HG02884 (cell line): ENCODE results near the gene INTS1.

Experiments used
- ATAC-seq: cut with Tn5 transposase; IDR thresholded peaks from one replicate; pipeline ENCODE4 v1.9.1; 2021; ENCODE audit warnings: mild to moderate bottlenecking, moderate library complexity; ENCODE audit not compliant: unreplicated experiment

INTS1 gene

DNA sequence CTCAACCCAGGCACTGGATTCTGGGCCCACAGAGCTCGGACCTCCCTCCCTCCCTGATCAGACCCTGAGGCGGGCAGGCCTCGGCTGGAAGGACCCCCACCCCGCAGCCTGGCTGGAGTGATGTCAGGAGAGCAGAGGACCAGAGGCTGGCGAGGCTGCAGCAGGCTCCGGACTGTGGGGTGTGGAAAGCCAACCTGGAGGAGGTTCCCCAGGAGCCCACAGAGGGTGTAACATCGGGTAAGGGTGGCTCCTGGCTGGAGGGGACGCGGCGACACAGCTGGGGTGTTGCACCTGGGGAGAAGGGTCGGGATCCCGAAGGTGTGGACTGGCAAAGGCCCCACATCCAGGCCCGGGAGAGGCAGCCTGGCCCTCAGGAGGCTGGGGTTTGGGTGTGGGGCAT is 36.0 kb downstream of the INTS1 start:
- ATAC-seq = no peak

DNA sequence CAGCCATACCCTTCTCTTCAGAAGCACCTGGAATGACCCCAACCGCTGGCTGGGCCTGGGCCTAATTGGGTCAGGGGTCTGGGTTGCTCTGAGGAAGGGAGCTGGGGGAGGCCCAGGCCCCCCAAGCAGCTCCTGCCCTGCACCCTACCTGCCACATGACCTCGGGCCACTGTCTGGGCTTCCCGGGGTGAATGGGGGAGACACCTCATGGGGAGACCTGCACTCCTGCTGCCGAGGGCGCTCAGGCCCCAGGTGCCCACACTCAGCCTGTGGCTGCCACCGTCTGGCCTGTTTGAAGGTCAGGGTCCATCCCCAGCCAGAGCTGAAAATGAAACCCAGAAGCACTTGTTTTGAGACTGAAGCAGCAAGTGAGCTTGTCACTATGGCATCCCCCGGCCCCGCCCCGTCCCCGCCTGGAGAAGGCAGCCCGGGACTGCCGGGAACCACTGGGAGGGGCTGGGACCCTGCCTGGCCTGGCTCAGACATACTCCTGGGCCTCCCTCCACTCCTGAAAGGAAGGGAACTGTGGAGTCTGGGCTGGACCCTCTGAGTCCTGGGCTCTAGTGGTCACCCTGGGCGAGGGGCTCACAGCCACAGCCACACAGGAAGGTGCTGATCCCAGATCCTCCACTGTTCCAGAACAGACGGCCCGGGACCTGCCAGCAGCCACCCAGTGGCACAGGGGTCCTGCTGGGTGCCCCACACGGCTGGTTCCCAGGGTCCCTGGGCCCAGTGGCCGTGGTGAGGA is 37.5 kb downstream of the INTS1 start:
- no peak for ATAC-seq

DNA sequence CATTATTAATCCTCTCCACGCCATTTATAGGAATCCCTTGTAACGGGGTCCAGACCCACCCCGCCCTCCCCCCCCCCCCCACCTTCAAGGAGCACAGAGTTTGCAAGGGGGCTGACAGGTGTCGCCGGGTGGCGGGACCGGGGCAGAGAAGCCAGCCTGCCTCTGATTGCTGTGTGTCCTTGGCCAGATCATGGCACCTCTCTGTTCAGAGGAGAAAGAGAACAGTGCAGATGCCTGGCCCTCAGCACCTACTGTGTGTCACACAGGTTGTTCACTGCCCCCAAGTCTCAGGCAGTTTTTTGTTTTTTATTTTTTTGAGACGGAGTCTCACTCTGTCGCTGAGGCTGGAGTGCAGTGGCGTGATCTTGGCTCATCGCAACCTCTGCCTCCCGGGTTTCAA is 39.5 kb downstream of the INTS1 start:
- ATAC-seq = no peak

DNA sequence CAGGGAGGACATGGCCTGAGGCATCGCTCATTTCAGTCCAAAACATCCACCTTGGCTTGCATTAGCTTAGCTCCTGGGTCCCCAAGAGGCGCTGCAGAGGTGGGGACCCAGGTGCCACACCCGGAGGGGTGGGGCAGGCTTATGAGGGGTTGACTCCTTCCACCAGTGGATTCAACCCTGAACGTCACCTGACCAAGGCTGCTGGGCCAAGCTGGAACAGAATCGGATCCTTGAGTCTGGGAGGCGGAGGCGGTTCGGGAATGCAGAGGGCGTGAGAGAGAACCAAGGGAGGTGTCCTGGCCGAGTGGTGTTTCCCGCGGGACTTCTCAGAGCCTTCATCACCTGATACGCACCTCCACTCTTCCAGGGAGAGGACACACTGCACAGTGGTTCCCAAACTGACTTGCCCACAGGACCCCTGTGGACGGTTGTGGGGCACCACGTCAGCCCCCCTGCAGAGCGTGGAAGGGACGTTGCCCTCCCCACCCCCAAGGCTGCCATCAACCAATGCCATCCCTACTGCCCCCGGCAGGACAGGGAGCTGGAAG is 40.4 kb downstream of the INTS1 start:
- ATAC-seq = no peak

DNA sequence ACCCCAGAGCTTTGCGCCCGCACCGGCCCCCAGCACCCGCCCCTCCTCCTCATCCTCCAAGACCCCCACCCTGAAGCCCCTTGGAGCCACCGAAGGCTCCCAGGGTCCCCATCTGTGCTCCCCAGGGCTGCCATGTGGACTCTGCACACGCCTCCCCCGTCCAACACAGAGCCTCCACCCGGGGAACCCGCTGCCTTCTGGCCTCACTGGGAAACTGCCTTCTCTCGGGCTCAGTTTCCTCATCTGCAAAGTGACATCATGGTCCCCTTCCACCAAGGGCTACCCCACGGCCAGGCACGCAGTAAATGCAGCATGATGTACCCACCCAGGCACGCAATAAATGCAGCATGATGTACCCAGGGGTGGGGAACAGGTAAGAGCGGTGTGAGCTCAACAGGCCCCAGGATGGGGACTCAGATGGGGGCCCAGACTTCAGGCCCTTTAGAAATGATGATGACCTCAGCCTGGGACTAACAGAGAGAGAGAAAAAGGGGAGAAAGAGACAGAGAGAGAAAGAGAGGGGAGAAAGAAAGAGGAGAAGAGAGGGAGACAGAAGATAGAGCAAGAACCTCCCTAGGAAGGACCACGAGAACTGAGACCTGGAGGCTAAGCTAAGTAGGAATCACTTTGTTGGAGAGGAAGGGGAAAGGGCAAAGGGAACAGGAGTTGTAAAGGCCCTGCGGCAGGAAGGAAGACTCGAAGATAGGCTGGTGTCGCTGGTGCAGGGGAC is 42.4 kb downstream of the INTS1 start:
- ATAC-seq = no peak

DNA sequence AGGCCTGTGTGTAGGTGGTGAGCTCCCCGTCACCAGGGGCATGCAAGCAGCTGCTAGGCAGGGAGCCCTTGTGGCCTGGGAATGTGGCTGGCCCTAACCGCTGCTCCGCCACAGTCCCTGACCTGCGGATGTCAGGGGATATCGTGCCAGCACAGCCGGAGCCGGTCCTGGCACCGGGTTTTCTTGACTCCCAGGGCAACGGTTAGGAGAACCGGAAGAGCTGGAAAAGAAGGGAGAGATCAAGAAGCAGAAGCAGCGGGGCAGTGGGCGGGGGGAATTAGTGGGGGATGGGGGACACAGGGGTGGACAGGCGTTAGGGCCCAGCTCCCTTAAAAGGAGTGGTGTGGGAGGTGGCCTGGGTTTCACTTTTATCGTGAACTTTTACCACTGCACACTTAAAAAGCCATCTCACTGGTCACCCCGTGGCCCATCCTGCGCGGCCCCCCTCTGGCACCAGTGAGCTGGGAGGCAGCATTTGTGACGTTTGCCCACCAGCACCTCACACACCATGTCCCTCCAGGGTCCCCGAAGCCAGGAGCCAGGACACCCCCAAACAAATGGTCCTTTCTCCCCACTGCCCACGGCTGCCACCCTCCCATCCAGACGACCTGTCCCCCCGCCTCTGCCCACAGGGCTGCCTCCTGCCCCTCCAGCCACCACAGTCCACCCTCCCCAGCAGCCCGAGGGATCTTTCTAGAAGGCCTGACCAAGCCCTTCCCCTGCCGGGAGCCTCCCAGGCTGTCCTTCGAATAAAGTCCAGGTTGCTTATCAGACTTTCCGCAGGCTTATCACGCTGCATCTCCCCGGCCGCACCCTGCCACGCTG is 43.2 kb downstream of the INTS1 start:
- no peak for ATAC-seq

DNA sequence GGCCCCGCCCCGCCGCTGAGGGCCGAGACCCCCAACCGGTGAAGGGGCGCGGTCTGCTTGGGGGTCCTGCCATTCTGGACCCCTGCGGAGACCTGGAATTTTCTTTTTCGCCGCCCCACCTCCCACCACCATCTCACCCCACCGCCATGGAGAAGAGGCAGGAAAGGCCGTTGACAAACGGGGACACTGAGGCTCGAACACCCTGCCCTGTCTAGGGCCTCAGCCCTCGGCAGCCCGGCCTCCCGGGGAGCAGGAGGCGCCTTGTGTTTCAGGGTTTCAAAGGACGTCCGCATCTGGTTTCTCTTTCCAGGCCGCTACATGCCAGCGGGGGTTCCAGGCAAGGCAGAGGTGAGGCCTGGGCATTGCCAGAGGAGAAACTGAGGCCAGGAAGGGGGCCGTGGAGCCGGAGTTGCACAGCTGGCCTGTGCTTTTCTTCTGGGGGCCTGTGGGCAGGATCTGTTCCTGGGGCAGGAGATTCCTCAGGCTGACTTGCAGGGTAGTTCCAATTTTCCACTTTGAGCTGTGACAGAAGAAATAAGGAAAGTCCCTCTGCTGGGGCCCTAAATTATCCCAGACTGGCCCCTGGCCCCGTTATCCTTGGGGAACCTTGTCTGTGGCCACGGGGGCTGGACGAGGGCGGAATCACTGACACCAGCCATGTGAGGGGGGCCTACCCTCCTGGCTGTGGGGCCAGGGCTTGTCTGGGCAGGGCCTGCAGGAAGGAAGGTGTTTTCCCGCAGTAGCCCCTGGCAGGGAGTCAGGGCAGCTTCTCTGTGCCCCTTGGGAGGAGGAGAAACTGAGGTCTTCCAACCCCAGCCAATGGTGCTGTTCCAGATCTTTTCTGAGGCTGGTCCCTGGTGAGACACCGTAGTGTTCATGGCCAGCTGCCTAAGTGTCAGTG is 44.0 kb downstream of the INTS1 start:
- no peak for ATAC-seq

DNA sequence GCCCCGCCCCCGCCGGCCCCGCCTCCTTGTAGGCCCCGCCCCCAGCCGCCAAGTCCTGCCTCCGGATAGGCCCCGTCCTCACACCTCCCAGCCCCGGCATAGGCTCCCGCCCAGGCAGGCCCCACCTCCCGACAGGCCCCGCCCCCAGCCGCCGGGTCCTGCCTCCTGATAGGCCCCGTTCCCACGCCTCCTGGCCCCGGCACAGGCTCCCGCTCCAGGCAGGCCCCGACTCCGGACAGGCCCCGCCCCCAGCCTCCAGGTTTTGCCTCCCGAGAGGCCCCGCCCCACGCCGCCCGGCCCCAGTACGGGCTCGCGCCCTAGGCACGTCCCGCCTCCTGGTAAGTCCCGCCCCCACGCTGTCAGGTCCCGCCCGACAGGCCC is 44.7 kb downstream of the INTS1 start:
- ATAC-seq = peak; percentile 90

DNA sequence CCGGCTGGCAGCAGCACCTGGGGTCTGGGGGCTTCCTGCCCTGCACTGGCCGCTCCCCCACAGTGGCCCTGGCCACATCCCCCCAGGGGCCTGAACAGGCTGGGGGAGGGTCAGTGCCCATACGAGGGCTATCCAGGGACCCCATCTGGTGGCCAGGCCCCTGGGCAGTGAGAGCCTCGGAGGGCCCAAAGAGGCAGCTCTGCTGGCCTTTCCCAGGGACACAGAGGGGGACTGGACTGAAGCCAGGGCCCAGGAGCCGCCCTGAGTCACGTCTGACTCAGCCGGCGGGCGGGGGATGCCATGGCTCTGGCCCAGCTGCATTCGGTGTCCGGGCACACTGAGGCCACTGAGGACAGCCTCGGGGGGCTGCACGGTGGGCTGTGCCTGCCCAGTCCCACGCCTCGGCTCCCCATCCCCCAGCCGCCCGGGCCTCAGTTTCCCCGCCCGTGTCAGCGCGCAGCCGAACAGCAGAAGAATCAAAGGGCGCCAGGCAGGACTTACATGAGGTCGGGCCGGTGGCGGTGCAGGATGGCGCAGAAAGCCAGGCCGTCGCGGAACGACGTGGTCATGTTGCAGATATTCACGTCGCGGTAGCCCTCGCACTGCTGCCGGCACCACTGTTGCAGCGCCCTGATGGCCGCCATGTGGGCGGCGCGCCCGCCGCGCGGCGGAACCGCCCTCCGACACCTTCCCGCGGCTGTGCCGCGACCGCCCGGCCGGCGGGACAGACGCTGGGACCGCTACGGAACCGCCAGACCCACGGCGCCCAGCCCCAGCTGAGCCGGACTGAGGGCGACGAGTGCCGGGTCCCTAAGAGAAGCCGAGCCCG is 45.3 kb downstream of the INTS1 start, which contains the start of gene MICALL2:
Gene MICALL2 (minus strand): TSS at position 788 of the 829 bp plus-strand sequence. CDS start 144 bp downstream, at position 644.
- peak; percentile 9 for ATAC-seq

DNA sequence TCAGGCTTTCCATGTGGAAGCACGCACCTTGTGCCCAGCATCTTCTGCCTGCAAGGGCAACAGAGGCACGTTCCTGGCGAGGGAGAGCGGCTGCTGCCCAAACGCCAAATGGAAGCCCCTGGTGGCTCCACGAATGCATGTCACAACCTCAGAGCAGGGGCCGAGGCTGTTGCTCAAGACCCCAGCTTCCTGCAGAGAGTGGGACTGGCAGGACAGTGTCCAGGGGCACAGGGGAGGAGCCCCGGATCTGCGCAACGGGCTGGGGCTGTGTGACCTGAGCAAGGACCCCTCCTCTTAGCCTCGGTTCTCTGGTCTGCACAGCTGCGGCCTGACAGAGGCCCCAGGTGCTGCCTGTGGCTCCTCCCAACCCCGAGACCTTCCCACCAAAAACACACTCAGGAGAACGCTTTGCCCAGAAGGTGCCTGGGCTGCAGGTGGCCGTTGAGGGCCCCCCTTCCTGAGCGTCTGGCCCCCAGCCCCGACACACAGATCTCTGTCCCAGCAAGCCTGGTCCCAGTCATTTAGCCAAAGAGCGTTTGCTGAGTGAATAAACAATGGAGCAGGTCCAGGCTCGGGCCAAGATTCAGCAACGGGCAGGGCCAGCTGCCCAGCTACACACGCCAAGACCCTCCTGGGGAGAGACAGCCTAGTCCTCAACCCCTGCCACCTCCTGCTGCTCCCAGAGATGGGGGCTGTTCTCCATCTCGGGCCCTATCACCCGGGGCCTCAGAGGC is 46.1 kb downstream of the INTS1 start:
- ATAC-seq = no peak

DNA sequence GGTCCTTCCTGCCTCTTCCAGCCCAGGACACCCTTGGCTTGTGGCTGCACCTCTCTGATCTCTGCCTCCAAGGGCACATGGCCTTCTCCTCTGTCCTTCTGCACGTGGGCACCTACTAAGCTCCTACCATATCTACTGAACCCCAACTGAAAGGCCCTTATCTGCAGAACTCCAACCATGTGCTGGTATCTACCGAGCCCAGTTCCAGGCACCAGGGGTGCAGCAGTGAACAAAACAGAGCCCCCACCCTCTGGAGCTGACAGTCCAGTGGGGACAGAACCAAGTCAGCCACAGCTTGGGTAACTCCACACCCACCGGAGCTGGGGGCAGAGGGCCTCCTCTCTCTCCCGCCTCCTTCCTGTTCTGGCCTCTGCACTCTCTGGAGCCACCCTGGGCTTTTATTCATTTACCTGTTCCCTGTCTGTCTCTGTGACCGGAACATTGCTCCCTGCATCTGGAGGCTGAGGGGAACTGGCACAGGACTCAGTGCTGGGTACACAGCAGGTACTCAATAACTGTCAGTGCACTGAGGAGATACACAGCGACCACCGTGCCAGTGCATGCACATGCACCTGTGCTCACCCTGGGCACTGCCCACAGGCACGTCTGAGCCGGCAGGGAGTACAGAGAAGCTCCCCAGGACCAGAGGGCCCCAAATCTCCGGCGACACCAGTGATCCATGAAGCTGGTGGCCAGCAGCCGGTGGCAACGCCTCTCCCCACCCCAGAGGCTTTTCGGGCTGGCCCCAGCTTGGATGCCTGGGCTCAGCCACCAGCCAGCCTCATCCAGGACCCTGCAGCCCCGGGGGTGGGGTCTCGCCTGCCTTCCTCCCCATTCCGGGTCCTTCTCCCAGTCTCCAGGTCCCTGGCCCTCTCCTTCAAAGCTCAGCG is 46.9 kb downstream of the INTS1 start:
- ATAC-seq = no peak

DNA sequence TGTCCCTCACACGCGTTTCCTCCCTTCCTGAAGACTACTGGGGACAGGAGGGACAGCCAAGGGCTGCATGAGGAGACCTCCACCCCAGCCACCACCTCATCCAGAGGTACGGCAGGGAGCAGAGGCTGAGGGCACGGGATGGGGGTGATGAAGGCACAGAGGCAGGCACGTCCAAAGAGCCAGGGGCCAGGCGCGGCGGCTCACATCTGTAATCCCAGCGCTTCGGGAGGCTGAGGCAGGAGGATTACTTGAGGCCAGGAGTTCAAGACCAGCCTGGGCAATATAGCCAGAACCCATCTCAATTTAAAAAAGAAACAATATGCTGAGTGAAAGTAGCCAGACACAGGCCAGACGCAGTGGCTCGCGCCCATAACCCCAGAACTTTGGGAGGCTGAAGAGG is 48.2 kb downstream of the INTS1 start:
- no peak for ATAC-seq

DNA sequence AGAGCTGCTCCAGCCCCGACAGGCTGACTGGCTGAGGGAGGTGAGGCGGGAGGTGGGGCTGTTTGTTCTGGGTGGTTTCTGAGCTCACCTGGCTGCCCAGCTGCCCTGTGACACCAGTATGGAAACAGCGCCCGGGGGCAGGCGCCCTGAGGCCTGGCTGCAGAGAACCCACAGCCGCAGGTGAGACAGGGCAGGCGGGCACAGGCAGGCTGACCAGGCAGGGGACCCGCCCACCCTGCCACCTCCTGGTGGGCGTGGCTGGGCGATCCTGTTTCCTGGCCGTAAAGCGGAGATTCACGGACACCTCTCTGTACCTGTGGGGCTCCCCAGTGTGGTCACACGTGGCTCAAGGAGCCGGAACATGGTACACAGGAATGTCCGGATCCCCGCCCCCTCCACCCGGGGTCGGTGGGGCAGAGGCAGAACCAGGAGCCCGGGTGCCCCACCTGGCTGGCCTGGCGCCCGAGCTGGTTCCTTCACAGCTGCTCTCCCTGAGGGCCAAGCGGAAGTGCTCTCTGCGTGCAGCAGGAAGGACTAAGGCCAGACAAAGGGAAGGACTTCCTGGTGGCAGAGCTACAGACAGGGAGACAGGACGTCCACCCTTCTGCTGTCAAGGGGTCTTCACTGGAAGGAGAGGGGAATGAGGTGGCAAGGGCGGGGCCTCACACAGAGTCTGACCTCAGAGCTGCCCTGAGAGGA is 48.8 kb downstream of the INTS1 start:
- ATAC-seq = no peak

DNA sequence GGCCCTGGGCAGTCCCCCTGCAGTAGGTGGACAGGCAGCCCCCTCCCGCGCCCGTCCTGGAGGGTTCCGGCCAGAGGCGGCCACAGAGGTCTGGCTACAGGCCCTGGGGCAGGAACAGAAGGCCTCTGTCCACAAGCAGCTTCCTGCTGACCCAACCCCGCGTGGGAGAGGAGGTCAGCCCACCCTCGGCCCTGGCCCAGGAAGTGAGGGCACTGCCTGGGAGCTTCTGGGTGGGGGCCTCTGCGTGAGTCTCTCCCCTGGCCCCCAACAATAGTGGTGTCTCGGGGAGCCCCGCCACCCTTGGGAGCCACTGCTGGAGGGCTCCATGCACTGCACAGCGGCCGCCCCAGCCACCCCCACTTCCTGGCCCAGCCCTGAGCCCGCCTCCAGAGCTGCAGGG is 49.6 kb downstream of the INTS1 start:
- ATAC-seq = no peak

DNA sequence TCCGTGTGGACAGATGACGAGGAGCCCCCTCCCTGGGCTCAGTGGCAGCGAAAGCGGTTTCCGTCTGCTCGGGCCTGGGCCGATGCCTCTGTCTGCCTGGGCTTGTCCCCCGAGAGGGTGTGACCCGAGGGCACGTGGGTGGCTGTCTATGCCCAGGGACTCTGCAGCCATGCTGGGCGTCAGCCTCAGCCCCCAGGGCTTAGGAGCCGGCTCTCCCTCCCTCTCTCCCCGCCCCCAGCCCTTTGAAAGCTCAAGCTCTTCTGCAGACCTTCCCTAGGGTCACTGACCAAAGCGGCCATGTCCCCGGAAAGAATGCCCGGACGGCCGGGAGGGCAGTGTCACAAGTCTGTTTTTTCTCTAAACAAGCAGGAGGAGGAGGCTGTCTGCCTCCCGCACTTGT is 52.0 kb downstream of the INTS1 start:
- ATAC-seq = no peak

DNA sequence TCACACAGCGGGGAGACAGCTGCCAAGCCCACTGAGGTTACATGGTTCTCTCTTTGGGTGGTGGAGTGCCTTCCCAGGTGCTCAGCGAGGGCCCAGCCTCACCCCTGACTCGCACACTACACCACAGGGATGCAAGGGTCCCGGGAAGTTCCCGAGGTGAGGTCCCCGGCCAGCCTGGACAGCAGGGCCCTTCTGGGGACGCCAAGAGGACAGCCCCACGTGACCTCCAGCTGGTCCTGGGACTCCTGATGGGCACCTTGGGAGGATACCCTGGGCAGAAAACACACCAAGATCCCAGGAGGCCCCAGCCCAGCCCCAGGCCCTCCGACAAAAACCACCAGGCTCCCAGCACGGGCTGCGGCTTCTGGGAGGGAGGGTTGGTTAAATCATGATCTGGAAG is 53.2 kb downstream of the INTS1 start:
- ATAC-seq = no peak

DNA sequence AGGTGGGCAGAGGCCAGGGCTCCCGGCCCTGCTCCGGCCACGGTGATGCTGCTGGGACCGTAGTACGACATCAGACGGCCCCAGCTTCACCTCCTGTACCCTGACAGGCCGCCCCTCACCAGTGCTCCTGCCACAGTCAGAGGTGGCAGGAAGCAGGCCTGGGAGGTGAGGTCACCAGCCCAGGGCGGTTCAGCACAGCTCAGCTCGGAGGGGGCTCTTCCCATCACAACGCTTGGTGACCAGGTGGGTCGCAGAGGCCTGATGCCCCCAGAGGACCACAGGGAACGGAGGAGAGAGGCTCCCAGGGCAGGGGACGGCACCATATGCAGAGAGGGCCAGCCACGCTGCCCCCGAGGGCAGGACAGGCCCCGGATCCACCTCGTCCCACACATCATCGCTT is 53.8 kb downstream of the INTS1 start:
- ATAC-seq = no peak
